SK-N-MC (cell line): ENCODE results near the gene GALNT13.

Experiments
- FOXP2 ChIP-seq: optimal IDR thresholded peaks from 2 replicates; pipeline ENCODE3; 2011; ENCODE audit warnings: mild to moderate bottlenecking, moderate library complexity; ENCODE audit not compliant: insufficient read depth; ENCODE audit errors: extremely low read length, control extremely low read depth
- POLR2AphosphoS5 ChIP-seq: IDR thresholded peaks from 2 replicates; pipeline ENCODE4 v1.6.1; 2012; ENCODE audit warnings: mild to moderate bottlenecking, low read depth, low read length, borderline replicate concordance

DNA sequence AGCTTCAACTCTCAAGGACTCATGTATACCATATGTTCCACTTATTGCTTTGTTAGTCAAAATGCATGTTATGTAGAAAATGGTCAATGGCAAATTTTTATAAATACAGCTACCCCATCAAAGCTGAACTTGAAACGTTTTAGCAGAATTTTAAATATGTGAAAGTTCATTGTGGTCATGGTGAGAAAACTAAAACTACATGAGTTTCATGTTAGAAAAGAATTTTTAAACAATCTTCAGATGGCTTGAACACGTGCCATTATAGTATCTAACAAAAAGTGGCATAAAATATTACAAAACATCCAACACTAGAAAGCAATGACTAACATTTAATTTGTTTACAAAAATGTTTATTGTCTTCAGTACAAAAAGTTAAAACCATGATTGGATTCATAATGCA is 580.7 kb downstream of the GALNT13 start:
- TF ChIP-seq POLR2AphosphoS5, result no peak
- no peak for TF ChIP-seq FOXP2
